Right ventricle myocardium inferior (tissue), 1 donor: Measurements from ENCODE around the gene GALNT10. TPM values are rescaled to one million over a fixed set of nuclear protein-coding genes. Genes with fewer than 3 reads are reported as not detected.

Source experiments
- ATAC-seq: fragments of 200-7000 bp; cut with Tn5 transposase; one replicate; pipeline ENCODE4 v1.9.1; 2020; ENCODE audit warnings: mild to moderate bottlenecking, moderate library complexity
- DNase-seq: peaks from one replicate; pipeline ENCODE4 v3.0.0; 2021; ENCODE audit errors: missing footprints
- intact Hi-C: fragments of 100-400 bp; cut with DNase I; formaldehyde crosslinking; loops from one replicate; pipeline ENCODE4 v1.11.0; 2022
- total RNA-seq: library from RNA; stranded (reverse); fragmentation: NEBNext Ultra II Directional; extraction: Animal tissue kit (Norgen Biotek cat#: 25700); gene quantifications from one replicate; pipeline ENCODE4 v1.2.1, GENCODE V29; 2021
- donor health status: DM: no; HTN: yes; CAD: no; lungs with severe emphysema.

The GALNT10 gene
- total RNA-seq, 1 donor from 2014 or later = 15.5 TPM

DNA sequence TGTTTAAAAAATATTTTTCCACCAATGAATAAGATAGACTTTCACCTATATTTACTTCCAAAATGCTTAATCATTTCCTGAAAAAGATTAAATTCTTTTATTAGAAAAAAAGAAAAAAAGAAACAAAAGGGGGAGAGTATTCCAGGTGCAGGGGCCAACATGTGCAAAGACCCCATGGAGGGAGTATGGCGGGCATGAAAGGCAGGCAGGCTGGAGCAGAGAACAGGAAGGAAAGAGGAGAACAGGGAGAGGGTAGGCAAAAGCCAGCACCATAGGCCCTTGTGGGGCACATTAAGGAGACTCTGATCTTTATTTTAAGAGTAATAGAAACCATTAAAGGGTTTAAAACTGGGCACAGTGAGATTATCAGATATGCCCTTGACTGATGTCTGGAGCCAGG is 238.8 kb downstream of the GALNT10 start:
- intact Hi-C loops = no loop called here
- DNase-seq (no peak), ATAC-seq (no peak)

DNA sequence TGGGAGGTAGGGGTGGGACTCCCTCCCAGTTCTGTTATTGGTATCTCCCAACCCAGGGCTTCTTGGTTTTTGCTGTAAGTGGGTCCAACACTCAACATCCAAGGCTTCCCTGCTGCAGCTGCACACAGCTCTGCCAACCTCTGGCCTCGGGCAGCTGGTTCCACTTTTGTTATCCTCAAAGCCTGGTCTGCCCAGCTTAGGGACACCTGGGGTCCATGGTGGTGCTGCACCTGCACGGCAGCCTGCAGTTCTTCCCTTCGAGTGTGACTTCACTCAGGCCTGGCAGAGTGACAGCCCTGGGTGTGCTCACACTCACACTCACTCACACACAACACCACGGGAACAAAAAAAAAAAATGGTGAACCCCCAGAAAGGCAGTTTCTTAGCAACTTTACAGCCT is 239.9 kb downstream of the GALNT10 start:
- DNase-seq = no peak
- intact Hi-C loops = no loop called here
- no peak for ATAC-seq

DNA sequence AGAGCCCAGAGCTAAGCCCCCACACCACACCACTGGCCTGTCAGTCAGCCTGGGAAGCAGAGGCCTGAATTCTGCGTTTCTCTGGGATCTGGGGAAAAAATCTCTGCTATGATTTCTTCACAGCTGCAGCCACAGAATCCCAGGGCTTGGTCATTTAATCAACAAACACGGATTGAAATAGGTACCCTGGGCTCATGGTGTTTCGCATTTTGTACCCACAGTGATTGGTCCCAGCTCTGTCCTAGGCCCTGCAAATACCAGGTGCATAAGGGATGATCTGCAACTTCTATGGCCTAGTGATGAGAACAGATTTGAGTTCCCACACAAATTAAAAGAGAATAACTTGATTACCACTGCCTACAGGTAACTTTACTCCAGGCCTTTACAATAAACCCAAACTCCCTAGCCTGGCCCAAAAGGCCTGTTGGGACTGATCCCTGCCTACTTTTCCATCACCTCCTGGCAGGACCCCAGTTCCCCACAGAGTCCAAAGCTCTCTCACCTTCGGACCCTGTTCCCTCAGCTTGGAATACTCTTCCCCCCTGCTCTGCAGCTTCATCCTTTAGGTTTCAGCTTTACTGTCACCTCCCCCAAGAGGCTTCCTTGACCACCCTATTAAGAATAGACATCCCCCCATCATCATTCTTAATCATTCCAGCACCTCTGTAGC is 240.6 kb downstream of the GALNT10 start:
- DNase-seq = no peak
- no peak for ATAC-seq
- intact Hi-C loops = no loop called here

DNA sequence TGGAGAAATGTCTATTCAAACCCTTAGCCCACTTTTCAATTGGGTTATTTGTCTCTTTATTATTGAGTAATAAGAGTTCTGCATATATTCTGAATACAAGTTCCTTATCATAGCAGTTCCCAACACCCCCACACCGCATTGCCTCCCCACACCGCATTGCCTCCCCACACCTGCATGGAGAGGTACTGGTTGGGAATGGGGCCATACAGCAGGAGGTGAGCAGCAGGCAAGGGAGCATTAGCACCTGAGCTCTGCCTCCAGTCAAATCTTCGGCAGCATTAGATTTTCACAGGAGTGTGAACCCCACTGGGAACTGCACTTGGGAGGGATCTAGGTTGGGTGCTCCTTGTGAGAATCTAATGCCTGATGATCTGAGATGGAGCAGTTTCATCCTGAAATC is 244.7 kb downstream of the GALNT10 start:
- intact Hi-C loops = no loop called here
- no peak for DNase-seq
- ATAC-seq = no peak

DNA sequence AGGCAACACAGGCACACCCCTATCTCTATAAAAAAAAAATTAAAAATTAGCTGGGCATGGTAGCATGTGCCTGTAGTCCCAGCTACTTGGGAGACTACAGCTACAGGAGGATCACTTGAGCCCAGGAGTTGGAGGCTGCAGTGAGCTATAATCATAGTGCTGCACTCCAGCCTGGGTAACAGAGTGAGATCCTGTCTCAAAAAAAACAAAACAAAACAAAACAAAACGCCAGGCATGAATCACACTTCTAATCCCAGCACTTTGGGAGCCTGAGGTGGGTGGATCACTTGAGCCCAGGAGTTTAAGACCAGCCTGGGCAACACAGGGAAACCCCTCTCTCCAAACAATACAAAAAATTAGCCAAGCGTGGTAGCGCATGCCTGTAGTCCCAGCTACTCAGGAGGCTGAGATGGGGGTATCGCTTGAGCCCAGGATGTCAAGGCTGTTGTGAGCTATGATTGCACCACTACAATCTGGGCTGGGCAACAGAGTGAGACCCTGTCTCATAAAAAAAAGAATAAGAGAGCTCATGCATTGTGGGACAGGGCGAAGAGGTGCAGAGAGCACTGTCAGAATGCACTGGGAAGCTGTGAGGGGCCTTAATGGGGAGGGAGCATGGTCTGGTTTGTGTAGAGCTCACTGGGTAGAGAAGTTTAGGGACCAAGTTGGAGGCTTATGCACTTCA is 246.9 kb downstream of the GALNT10 start:
- ATAC-seq (no peak), DNase-seq (no peak)
- intact Hi-C loops = no loop called here

DNA sequence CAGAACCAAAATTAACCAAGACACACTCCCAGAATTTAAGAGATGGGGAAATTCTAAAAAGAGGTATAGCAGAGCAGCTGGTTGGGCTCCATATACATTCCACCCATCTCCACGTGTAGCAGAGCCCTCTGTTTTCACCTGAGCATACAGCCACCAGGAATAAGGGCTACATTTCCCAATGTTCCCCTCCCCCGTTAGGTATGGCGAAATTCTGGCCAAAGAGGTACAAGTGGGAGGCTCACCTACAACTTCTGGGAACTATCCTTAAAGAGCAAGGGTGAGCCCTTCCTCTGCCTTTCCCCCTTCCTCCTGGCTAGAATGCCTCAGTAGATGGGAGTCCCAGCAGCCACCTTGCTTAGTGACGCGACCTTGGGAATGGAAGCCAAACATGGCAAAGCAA is 250.0 kb downstream of the GALNT10 start:
- intact Hi-C loops = no loop called here
- no peak for ATAC-seq
- DNase-seq = no peak

DNA sequence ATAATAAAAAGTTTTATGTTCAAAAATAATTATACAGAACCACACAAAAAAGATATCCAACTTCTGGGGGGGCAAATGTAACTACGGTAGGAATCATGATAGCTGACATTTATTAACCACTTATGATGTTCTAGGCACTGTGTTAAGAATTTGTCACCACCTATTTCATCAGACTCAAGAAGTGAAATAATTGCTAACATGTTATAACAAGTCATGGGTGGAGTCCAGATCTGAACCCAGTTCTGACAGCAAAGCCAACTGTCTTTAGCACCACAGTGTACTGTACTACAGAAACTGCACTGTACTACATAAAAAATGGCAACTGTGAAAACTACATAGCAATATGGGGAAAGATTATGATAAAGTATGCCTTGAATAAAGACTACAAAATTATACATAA is 252.3 kb downstream of the GALNT10 start:
- intact Hi-C loops = no loop called here
- no peak for DNase-seq
- no peak for ATAC-seq

DNA sequence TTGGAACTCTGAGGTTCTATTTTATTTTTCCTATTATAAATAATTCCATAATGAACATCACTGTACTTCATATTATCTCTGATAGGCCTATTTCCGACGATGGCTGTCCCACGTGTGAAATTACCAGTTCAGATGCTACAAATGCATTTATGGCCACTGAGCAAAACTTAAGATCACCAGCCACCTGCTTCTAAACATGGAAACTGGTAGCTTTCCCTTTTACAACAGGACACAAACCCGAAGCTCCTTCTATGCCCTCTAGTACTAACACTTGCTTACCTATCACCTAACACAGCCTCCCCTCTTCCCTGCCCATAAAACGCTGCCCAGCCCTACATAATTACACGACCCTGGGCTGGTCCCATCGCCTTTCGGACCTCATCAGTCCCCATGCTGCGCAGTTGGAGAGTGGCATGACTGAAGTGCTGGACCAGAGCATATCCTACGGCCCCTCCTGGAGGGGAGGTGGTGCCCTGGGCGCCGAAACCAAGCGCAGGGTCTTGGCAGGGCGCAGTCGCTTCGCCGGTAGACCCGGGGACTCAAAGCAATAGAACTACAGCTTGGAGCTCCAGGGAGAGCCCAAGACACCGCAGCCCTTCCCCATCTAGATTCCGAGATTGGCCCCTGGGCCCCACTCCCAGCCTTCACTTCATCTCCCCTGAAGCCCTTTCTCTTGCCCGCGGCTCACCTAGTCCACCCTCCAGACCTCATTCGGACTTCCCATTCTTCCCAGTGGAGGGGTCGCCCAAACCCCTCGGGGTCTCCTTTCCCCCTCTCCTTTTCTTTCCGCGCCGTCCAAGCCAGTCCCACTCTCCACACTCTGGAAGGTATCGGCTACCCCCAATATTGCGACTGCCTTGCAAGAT is 254.3 kb downstream of the GALNT10 start:
- intact Hi-C loops = no loop called here
- no peak for DNase-seq
- ATAC-seq = no peak

DNA sequence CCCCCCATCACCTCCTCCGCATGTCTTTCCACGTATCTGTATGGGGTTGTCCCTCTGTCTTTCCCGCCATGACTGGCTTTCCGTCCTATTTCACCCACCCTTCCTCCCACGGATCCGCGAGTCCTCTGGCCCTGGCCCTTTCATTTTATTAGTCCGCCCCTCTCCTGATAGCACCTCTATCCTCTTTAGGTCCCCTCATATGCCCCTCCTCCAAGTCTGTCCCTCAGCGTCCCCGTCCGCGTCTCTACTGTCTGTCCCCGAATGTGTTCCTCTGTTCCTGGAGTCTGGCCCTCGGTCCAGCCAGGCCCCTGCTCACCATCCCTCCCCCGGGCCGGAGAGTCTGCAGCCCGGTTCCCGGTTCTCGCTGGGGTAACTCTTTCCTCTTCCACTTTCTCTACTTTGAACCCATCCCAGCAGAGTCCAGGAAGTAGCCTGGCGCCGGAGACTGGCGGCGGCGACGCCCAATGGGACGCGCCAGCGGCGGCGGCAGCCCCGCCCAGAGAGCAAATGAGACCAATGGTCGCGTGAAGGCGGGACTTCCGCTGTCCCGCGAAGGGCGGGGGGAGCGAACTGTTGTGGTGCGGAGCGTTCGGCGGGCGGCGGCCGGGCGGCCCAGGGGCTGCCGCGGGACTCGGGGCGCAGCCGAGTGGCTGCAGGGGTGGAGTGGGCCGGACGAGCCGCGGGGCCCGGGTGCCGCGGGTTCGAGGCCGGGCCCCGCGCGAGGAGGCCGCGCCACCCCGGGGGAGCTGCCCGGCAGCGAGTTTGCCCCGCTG is 255.1 kb downstream of the GALNT10 start, which contains the start of gene SAP30L:
Gene SAP30L, plus strand, starts transcription at position 576 of the 773 bp plus-strand sequence. CDS start 608 bp downstream, outside the sequence.
- ATAC-seq = peak; percentile 98
- DNase-seq = peak; percentile 97
- intact Hi-C loops = no loop called here

DNA sequence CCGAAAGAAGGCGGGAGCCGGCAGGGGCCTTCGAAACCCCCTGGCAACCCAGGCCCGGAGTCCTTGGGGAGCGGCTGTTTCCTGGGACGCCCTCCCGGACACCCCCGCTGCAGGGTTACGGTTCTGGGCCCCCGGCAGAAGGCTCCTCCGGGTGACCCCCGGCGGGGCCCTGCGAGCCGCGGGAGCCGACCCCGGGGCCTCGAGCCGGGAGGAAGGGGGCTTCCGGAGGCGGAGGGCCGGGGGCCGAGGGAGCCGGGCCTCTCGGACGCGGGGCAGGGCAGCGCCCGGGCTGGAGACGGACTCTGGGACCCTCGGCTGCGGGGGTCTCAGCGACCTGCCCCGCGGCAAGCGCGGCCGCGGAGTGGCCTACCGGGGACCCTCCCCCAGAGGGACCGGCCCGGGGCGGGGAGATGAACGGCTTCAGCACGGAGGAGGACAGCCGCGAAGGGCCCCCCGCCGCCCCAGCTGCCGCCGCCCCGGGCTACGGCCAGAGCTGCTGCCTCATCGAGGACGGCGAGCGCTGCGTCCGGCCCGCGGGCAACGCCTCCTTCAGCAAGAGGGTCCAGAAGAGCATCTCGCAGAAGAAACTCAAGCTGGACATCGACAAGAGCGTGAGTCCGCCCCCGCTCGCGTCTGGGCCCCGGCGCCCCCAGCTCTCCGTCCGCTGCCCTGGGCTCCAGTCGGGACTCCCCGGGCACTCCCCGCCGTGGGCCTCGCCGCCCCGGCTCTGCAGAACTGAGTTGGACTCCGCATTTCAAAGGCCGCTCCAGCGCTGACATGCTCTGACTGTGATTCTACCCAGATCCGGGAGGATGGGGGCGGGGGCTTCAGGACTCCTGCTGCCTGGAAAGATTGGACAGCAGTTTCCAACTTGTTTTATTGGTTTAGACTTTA is 255.9 kb downstream of the GALNT10 start:
- peak; percentile 80 for DNase-seq
- intact Hi-C loops = no loop called here
- ATAC-seq = peak; percentile 17

DNA sequence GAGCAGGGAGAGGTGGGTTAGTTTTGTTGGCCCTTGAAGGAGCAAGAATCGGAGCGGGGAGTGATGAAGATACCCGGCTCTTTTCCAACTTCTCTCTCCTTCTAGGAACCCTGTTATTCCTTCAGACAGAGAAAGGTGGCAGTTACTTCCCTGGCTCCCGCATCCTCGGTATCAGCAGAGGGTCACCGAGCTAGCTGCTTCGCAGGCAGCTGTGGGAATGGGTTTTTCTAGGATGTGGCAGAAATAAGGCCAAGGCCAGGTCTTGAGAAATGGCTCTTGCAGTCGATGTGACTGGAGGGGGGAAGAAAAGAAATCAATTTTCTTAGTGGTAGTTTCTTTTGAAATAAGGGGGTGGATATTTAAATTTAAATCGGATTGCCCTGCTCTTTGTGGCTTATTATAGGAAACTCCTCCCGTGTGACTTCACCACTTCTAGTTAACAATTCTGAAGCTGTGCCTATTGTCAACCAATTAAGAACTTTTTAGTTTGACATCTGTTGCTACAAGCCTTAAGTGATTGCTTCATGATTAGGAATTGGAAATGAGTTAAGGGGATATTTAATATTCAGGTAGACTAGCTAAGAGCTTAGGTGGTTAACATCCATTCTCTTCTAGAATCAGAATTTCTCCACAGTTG is 256.7 kb downstream of the GALNT10 start:
- intact Hi-C loops = no loop called here
- ATAC-seq = no peak
- DNase-seq = no peak

DNA sequence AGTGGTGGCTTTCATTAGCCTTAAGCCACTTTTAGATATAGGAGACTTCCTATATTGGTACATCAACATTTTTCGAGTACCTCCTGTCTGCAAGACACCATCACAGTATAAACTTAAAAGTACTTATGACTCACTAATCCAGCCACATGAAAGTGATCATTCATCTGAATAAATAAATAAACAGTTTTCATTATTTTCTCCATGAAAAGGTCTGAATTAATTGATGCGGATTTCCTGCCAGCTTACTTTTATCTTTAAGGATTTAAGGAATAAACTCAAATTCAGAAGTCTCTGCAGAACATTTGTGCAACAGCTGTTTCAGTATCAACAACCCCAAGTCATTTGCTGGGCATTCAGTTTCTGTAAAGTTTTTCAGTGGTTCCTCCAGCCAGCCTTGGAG is 259.3 kb downstream of the GALNT10 start:
- no peak for DNase-seq
- no peak for ATAC-seq
- intact Hi-C loops = no loop called here

DNA sequence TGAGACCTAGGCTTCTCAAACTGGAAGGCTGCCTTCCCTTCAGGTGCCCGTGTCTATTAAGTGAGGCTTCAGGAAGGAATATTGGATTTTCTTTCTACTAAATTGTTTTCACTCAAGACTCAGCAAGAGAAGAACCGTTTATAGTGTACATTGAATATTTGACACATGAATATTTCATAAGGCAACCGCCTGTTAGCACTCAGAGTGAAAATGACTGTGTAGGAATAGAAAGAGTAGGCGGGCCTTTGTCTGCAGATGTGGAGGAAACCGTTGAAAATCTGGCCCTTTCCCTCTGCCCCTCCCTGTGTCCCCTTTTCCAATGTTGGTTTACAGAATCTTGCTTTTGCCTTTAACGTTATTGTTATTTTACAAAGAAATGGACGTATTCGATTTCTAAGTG is 261.4 kb downstream of the GALNT10 start:
- intact Hi-C loops = no loop called here
- ATAC-seq = no peak
- DNase-seq = no peak

DNA sequence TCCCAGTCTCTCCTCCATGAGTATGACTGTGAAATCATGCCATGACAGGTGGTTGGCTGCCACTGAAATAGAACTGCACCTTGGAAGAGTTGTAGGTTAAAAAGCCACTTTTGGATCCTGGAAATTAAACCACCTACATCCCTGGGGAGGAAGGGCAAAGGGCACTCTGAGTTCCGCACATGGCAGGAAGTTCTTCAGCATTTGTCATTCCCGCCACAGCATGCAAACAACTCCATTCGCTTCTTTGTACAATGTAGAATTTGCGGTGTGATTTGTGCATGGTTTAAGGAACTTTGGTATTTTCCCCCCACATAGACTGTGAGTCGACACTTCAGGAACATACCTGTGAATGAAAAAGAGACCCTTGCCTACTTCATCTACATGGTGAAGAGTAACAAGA is 265.1 kb downstream of the GALNT10 start:
- no peak for ATAC-seq
- DNase-seq = no peak
- intact Hi-C loops = no loop called here

DNA sequence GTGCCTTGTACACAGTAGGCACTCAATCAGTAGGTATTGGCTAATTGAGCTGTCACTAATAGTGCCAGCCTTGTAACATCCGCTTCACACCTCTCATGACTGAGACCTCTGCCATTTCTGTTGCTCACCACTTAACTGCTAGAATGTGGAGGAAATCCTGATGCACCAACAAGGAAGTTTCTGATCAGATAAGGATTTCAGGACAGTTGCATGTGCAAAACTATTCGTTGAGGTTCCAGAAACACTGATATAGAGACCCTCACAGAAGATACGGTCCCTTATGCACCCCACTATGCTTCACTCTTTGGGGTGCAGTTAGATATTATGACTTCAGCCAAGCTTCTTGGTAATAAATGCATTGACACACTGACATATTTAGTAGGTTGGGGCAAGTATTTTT is 266.0 kb downstream of the GALNT10 start:
- DNase-seq (no peak), ATAC-seq (no peak)
- intact Hi-C loops = no loop called here

DNA sequence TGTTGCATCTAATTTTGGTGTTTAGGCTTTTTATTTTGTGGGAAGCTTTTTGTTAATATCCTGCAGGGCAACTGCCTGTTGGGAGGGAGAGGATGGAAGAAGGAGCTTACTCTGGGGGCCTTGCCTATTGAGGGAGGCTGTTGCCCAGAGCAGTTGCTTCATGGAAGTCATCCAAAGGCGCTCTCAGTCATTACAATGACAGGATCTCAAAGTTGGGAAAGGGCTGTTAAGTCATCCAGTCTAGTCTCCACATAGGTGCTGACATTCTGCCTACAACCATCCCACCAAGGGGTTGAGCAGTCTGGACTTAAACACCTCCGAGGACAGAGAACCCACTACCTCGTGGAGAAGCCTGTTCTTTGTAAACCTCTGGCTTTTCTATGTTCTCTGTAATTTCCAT is 268.5 kb downstream of the GALNT10 start:
- intact Hi-C loops = no loop called here
- peak; percentile 58 for ATAC-seq
- DNase-seq = no peak

DNA sequence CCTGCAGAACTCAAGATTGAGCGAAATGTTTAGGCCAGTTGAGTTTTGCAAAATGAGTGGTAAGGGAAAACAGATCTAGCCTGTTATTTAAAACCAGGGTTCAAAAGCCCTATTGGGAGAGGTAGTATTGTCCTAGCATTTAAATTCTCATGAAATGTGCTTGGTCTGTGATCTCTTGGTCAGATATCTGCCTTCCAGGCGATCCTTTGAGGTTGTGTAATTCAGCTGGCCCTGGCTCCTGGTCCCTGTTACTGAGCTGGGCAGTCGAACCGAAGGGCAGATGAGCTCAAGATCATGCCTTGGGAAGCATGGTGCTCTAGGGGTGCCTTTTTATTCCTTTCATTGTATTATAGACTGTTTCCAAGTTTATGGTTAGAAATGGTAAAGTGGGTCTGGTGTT is 269.6 kb downstream of the GALNT10 start:
- intact Hi-C loops = no loop called here
- DNase-seq (no peak), ATAC-seq (no peak)

DNA sequence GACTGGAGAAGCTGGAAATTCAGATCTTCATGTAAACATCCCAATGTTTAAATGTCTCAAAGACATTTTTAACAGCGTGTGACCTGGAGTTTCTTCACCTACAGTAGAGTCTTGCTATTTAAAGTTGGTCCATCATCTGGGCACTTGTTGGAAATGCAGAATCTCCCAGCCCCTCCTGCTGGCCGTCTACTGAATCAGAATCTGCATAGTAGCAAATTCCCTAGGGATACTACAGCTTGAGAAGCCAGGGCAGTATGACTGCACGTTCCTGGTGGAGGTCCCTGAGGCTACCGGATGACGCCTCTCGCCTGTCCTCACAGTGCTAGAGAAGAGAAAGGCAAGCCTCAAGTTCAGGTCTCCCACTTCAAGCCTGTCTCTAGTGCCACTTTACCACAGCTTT is 271.0 kb downstream of the GALNT10 start:
- DNase-seq (no peak), ATAC-seq (no peak)
- intact Hi-C loops = no loop called here
